Midbrain (tissue), 1 donor: ENCODE data around the gene ADA.
"Not testable (repeated sequence)": the region's sequence is repeated elsewhere in the genome, so short reads cannot be mapped to it uniquely, and the experiment has no call there.

Experiments
- DNase-seq: peaks from one replicate; lab custom pipeline; 2025; lab: John Stamatoyannopoulos, UW

The ADA gene

GRCh38 chr20:44599715-44600114, 51.8 kb downstream of the ADA start:
- DNase-seq, result no peak

- DNase-seq, result no peak
Observed at GRCh38 chr20:44598423-44599305, 52.8 kb downstream of the ADA start.

GRCh38 chr20:44597930-44598329, 53.6 kb downstream of the ADA start:
- DNase-seq, result no peak

- no peak for DNase-seq
Observed at GRCh38 chr20:44597516-44597915, 54.0 kb downstream of the ADA start.

- no peak for DNase-seq
Observed at GRCh38 chr20:44596876-44597275, 54.6 kb downstream of the ADA start.

GRCh38 chr20:44596010-44596409, 55.5 kb downstream of the ADA start:
- DNase-seq, result no peak

GRCh38 chr20:44594730-44595129, 56.8 kb downstream of the ADA start:
- DNase-seq, result no peak

GRCh38 chr20:44593751-44594150, 57.7 kb downstream of the ADA start:
- DNase-seq, result no peak

- no peak for DNase-seq
Observed at GRCh38 chr20:44592366-44592765, 59.1 kb downstream of the ADA start.

- no peak for DNase-seq
Observed at GRCh38 chr20:44590980-44591778, 60.3 kb downstream of the ADA start.

- no peak for DNase-seq
Observed at GRCh38 chr20:44589537-44589936, 62.0 kb downstream of the ADA start.

- not testable (repeated sequence) for DNase-seq
Observed at GRCh38 chr20:44588321-44588720, 63.2 kb downstream of the ADA start.

GRCh38 chr20:44587035-44587980, 64.2 kb downstream of the ADA start:
- no peak for DNase-seq

- DNase-seq, result no peak
Observed at GRCh38 chr20:44586289-44586911, 65.1 kb downstream of the ADA start.

GRCh38 chr20:44585057-44585963, 66.2 kb downstream of the ADA start:
- DNase-seq, result no peak

- DNase-seq, result no peak
Observed at GRCh38 chr20:44584162-44584561, 67.3 kb downstream of the ADA start.

GRCh38 chr20:44583157-44583556, 68.3 kb downstream of the ADA start:
- no peak for DNase-seq

GRCh38 chr20:44582311-44583025, 69.0 kb downstream of the ADA start, which contains the start of gene PKIG:
Gene PKIG, plus strand, starts transcription at chr20:44582579. Its CDS starts 31,978 bp downstream, at chr20:44614557.
- DNase-seq, result no peak

GRCh38 chr20:44581515-44581914, 70.0 kb downstream of the ADA start:
- DNase-seq, result no peak
